GM18909 (cell line): ENCODE measurements around the gene EVI5L.
"Not testable (repeated sequence)": the region's sequence is repeated elsewhere in the genome, so short reads cannot be mapped to it uniquely, and the experiment has no call there.

ENCODE experiments used
- ATAC-seq: cut with Tn5 transposase; IDR thresholded peaks from one replicate; pipeline ENCODE4 v1.9.1; 2021; ENCODE audit warnings: mild to moderate bottlenecking; ENCODE audit not compliant: unreplicated experiment, poor library complexity

The EVI5L gene

DNA sequence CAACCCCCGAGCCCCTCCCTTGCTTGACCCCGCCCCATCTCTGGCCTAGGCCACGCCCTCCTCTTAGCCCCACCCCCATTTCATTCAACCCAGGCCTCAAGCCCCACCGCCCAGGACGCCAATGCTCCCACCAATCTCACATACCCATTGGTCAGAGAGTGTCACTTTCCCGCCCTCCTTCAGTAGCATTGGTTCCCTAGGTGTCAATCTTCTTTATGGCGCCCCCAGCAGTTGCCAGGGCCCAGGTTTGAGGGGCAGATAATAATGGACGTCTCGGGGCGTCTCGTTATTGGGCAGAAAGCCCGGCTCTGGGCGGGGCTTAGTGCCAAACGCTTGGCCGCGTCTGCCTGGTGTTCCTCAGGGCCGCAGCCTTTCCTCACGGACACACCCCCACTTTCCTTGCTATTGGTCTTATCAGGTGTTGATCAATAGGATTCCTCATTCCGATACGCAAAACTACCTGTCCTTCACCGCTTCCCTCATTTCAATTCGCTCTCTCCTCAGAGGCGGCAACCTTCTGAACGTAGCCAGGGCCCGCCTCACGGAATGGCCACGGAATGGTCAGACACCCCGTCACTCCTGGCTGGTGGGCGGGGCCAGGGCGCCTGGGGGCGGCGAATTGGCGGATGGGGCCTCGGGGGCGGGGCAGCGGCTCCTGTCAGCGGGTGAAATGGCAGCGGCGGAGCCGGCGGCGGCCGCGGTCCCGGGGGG lies at the start of gene EVI5L:
EVI5L (plus strand) TSS at position 658 of the 711 bp plus-strand sequence. CDS start 16,325 bp downstream, outside the sequence.
- ATAC-seq: peak; percentile 90

DNA sequence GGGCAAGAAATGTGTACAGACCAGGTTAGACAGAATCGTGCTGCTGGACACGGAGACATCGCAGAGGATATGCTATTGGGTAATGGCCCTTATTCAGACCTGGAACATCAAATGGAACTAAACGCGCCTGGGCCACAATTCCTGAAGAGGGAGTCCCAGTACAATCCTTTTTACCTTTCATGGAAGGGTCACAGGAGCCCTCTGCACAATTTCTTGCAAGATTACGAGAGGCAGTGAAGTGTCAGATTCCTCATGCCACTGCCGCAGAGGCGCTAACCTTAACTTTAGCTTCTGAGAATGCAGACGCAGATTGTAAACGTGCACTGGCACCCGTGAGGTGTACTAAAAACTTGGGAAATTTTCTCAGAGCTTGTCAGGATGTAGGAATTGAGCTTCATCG lies 48.9 kb upstream of the EVI5L start:
- no peak for ATAC-seq

DNA sequence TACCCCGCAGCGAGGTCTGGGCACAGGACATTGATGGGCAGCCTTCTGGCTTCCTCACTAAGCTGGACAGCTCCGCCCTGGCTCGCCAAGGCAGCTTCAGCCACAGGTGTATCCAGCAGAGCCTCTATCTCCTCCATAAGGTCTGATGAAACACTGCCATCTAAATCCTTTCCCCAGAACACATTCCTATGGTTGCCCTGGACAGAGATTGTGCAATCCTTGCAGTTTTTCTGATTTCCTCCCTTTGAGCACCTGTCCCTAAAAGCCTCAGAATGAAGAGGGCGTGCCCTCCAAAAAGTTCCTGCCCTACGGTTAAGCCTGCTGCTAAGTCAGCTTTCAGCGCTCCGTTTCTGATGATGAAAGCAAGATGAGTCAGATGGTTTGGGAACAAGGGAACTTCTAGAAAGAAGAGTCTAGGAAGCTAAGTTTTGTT lies 46.0 kb upstream of the EVI5L start:
- no peak for ATAC-seq

DNA sequence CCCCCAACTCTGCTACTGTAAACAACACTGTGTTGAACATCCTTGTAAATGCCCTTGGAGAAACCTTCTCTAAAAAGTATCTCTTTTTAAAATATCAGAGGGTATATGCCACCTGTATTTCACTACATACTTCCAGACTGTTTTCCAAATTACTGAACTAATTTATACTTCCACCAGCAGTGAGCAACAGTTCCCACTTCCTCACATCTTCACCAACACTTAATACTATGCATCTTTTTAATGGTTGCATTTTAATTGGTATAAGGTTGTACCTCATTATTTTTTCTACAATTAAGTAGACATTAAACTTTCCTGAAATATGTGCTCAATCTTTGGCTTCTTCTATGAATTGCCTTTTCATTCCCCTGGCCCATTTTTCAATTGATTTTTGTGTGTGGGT lies 45.2 kb upstream of the EVI5L start:
- ATAC-seq: no peak

DNA sequence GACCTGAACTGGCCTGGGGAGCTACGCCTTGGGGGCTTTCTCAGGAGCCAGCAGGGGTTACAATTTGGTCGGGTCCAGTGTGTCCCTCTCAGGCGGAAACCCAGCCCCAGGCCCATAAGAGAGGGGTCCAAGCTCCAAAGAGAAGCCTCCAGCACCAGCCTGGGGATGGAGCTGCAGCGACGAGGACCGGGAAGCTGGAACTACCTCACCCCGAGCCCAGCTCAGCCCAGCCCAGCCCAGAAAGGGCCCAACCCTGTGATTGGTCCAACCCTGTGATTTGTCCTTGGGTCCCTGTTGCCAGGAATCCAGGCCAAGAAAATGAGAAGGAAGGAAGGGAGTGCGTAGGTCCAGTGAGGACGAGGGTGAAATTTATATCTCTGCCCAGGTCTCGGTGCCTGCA lies 42.9 kb upstream of the EVI5L start:
- ATAC-seq: no peak

DNA sequence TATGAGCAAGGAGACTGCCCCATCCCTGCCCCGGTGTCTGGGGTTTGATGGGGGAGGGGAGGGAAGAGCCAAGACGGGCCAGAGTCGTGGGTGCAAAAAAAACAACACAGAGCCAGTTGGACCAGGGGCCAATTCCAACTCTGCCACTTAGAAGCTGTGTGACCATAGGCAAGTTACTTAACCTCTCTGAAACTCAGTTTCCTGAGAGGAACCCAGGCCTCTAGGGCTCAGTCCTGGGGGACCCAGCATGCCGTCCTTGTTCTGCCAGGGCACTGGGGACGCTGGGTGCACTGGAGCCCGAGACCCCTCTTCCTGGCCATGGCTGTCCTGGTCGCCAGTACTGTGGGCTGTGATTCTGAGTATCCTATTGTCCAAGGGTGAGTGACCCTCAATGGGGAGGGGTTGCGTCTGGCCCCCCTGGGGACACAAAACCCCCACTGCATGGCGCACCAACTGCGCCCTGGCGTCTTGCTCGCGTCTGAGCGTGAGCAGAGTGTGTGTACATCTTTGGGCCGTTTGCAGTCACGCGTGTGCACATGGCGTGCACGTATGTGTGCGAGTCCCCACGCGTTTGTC lies 42.3 kb upstream of the EVI5L start:
- no peak for ATAC-seq

DNA sequence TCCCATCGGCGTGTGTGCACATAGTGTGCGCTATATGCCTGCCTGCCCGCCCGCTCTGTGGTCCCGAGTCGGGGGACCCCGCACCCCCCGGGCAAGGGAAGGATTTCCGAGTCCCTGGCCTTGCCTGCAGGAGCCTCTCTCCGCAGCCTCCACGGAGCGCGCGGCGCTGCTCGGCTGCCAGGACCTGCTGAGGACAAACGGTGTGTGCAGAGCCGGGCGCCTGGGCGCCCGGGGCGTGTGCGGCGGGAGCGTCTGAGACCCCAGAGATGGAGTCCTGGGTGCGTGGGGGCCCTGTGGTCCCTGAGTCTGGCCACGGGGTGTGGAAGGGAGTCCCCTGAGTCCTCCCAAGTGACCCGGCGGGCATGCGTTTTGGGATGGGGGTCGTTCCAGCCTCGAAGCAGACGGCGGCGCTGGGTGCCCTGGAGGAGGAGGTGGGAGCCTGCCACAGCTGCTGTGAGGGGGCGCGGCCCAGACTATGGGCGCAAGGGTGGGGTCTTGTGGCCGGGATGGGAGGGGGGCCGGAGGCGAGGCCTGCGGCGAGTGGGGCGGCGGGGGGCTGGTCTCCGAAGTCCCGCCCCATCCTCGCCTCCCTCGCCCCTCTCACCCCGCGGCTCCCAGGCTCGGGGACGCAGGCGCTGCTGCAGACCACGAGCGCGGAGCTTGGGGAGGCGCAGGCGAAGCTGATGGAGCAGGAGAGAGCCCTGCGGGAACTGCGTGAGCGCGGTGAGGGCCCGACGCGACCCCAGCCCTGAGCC lies 41.7 kb upstream of the EVI5L start:
- no peak for ATAC-seq

DNA sequence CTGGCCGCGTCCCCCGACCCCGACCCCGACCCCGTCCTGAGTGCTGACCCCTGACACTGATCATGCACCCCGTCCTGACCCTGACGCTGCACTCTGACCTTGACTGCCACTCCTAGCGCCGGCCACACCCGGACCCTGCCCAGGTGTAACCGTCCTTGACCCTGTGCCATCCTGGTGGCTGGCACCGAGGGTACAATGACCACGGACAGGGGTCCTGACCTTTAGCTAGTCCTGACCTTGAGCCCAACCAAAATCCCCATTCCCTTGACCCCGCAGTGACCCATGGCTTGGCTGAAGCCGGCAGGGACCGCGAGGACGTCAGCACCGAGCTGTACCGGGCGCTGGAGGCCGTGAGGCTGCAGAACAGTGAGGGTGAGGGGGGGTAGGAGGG lies 41.1 kb upstream of the EVI5L start:
- no peak for ATAC-seq

DNA sequence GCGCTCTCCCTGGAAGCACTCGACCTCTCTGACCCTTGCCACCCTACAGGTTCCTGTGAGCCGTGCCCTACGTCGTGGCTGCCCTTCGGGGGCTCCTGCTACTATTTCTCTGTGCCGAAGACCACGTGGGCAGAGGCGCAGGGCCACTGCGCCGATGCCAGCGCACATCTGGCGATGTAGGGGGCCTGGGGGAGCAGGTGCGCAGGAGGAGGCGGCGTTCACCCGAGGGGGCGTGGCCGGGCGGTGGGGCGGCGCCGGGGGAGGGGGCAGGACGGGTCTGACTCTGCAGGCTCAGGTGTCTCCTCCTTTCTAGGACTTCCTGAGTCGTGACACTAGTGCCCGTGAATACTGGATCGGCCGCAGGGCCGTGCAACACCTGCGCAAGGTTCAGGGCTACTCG lies 40.6 kb upstream of the EVI5L start:
- ATAC-seq: no peak

DNA sequence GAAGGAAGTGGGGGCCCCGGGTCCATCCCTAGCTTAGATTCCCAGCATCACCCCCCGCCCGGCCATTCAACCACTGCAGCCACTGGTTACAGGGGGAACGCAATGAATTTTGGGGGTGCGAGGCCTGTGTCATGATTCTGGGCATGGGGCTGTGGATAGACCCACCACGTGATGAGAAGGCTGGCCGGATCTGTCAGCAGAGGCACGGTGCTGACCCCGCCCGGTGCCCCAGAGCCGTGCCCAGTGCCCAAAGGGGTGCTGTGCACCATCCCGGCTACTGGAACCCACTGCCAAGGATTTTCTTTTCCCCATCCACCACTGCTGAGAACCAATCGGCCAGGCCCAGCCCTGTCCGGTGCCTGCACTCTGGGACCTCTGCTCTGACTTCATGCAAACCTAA lies 39.6 kb upstream of the EVI5L start:
- ATAC-seq: no peak

DNA sequence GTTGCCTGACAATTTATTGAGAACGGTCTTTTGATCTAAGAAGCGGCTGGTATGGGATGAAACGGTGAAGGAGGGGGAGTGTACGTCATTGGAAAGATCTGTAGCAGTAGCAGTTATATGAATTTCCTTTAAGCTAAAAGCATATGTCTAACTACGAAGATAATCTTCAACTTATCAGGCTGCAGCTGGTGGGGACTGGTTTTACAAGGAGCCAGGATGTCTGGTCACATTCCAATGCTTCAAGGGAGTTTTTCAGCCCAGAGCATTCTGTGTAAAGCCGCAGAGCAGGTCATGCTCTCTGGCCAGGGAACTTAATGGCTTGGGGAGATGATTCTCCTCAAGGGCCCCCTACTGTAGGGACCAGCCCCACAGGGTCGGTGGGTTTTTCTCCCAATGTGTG lies 37.7 kb upstream of the EVI5L start:
- no peak for ATAC-seq

DNA sequence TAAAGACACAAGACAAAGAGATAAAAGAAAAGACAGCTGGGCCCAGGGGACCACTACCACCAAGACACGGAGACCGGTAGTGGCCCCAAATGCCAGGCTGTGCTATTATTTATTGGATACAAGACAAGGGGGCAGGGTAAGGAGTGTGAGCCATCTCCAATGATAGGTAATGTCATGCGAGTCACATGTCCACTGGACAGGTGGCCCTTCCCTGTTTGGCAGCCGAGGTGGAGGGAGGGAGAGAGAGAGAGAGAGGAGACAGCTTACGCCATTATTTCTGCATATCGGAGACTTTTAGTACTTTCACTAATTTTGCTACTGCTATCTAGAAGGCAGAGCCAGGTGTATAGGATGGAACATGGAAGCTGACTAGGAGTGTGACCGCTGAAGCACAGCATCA lies 37.3 kb upstream of the EVI5L start:
- not testable (repeated sequence) for ATAC-seq

DNA sequence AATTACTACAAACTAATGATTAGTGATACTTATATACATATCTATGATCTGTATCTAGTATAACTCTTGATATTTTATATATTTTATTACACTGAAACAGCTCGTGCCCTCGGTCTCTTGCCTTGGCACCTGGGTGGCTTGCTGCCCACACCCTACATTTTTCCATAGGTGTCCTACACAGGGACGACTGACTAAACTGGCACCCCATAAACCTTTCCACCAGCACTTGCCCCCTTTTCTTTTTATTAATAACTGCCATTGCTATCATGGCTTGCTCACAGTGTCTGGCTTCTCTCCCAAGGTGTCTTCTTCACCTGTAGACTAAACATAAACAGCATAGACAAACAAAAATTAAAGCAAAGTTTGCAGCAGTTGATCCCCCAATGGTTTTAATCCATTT lies 36.5 kb upstream of the EVI5L start:
- ATAC-seq: no peak

DNA sequence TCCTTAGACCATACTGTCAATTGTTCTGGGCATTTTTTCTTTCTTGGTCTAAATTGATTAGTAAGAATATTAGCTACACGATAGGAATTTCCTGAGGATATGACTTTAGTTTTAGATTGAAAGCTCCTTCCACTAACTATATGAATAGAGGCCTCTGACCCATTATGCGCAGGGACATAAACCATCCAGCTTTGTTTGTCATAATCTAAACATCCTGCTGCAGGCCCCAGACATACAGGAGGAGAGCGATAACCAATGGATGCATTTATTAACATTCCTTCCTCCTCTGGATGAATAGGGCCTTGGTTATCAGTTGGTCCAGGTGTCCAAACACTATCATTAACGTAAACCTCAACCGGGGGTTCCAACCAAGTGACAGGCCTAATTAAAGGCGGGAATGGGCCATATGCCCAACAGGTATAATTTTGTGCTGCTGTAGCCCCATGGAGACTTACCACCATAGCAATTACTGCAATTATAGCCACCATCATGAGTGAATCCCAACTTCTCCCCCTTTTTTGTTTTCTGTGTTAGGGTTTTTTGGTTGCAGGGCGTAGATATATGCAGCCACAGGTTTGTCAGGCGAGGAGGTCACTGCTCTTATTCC lies 34.4 kb upstream of the EVI5L start:
- ATAC-seq: no peak

DNA sequence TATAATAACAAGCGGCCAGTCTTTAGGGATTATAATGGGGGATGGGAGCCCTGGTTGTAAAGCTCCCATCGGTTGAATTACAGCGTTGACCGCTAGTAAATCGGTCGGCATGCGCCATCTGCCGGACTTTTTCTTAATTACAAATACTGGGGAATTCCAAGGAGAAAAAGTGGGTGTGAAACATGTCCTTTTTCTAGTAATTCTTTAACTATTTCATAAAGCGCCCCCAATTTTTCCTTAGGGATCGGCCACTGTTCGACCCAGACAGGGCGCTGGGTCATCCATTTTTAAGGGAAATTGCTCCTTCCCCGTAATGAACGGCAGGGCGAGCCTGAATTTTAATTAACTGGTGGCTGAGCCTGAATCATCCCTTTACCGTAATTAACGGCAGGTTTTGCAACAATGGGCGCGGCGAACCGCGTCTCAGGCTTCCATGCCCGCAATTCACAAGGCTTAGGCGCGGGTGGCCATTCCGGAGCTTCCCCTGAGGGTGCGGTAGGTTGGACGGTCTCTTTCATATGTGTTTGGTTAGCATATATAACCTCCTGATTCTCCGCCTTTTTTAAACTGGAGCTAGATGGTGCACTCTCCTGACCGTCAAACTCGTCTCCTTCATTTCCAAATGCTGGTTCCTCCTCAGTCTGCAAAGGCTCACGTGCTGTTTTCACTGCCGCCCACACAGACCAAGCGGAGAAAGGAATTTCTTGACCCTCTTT lies 30.2 kb upstream of the EVI5L start:
- no peak for ATAC-seq

DNA sequence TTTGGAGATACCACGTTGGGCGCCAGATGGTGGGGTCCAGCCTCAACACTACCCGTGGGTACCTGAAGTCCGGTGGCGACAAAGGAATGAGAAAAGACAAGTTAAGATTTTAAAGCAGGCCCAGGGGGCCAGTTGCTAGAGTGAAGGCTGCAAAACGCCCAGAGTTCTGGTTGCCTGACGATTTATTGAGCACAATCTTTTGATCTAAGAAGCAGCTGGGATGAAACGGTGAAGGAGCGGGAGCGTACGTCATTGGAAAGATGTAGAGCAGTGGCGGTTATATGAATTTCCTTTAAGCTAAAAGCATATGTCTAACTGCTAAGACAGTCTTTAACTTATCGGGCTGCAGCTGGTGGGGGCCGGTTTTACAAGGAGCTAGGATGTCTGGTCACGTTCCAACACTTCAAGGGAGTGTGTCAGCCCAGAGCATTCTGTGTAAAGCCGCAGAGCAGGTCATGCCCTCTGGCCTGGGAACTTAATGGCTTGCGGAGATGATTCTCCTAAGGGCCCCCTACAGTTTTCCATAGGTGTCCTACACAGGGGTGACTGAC lies 28.9 kb upstream of the EVI5L start:
- no peak for ATAC-seq

DNA sequence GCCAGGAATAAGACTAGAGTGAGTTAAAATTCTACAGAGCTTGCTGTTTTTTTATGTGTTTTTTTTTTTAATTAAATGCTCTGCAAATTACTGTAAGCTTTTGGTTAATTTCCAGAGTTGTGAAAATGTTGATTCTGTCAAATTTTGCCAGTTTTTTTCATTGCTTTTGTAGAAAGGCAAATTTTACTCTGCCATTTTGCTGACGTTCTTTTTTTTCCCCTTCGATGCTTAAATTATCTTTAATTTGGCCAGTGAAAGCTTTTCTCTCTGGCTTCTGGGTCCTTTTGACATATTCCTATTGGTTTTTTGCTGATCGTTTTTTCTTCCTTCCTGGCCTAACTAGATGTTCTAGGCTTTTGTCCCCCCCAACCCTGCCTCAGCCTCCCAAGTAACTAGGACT lies 23.8 kb upstream of the EVI5L start:
- ATAC-seq: no peak

DNA sequence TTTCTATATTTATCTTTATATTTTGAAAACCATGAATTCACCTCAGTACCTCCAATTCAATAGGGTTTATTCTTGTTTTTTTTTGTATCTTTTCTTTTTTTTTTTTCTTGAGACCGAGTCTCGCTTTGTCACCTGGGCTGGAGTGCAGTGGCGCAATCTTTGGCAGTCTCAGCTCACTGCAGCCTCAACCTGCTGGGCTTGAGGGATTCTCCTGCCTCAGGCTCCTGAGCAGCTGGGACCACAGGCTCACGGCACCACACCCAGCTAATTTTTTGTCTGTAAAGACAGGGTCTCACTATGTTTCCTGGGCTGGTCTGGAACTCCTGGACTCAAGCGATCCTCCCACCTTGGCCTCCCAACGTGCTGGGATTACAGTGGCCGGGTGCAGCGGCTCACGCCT lies 23.1 kb upstream of the EVI5L start:
- no peak for ATAC-seq

DNA sequence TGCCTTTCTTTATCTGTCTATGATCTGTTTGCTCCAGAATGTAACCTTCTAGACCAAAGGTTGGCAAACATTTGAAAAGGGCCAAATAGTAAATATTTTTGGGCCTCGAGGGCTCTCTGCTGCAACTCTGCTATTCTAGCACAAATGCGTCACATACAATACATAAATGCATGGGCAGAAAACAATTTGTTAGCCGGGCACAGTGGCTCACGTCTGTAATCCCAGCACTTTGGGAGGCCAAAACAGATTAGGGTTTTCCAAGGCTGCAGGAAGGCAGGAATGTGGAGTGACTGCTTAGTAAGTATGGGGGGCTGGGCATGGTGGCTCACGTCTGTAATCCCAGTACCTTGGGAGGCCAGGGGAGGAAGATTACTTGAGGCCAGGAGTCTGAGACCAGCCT lies 21.9 kb upstream of the EVI5L start:
- no peak for ATAC-seq

DNA sequence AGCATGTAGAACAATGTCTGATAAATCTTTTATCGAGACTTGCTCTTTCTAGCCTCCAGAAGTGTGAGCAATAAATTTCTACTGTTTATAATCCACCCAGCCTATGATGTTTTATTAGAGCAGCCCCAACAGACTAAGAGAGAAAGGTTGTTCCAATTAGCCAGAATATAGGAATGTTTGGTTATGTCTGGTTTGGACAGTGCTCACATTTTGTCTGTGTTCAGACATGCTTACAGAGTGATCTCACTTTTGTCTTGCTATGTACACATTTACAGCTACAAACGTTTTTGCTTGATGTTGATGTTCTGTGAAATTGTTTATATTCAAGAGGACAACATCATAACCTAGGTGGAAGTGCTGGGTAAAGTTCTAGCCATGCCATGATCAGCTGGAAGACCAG lies 18.0 kb upstream of the EVI5L start:
- ATAC-seq: no peak
